ENCODE results near the gene PSMC6.

Gene PSMC6

GRCh38 chr14:52706724-52707706, at the start of gene PSMC6:
Gene PSMC6 (plus strand): TSS chr14:52707200. CDS start chr14:52707220, 20 bp downstream.
- DNase-seq (ENCODE audit: low read depth, low spot score): no peak

GRCh38 chr14:52660325-52660724, 46.7 kb upstream of the PSMC6 start:
- no peak for DNase-seq (ENCODE audit: low read depth, low spot score)

GRCh38 chr14:52660832-52661231, 46.2 kb upstream of the PSMC6 start:
- DNase-seq (ENCODE audit: low read depth, low spot score): no peak

DNA sequence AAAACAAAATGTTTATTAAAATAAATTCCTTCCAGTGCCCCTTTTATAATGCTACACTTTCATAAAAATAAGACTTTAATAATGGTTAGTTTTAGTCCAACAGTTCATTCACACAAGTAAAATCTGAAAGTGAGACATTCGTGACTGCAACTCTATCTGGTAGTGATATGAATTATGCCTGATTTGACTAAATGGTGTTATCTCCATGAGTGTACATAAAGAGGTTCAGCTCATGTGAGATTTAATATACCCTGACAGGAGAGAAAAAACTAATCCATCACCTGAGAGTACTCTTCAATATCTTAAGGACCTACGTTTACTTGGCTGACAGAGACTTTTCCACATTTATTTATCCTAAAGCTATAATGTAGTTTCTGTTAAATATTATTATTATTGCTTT, 45.7 kb upstream of the PSMC6 start:
- no peak for DNase-seq (ENCODE audit: low read depth, low spot score)

- no peak for DNase-seq (ENCODE audit: low read depth, low spot score)
Observed at GRCh38 chr14:52663850-52664249, 43.1 kb upstream of the PSMC6 start.

DNA sequence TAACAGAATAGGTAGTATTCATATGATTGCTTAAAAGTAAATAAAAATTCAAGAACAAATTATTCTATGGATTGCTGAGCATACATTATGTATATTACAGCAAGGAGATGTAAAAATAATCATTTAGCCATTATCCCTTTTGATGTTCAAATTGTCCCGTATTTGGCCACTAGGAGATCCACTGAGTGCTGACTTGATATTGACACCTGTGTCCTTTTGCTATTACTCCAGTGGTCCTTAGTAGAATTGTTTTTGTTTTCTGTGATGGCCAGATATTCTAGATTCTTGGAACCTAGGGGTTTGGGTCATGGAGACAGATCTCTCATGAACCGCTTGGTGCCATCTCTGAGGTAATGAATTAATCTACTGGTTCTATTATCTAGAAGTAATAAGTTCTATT, 28.4 kb upstream of the PSMC6 start:
- DNase-seq (ENCODE audit: low read depth, low spot score): no peak

DNA sequence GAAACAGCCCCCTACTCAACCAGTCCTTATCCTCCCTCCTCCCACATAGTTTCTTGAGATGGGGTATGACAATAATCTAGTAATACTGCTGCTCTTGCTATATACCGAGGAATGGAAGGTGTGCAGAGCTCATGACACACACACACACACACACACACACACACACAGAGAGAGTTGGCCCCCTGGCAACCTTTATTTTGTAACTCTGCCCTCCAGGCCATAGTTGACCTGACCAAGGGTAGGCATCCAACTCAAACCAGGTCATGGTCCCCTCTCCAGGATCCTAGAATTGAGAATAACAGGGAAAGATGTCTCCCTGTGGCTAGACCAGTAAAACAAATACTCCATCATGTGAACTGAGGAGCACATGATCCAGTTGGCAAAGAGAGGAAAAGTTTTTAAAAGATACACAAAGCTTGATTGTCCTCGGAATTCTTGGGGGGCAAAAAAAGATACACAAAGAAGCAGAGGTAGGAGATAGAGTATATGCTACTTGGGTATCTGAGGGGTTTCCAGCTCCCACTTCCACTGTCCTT, 22.9 kb upstream of the PSMC6 start:
- DNase-seq (ENCODE audit: low read depth, low spot score): no peak

DNA sequence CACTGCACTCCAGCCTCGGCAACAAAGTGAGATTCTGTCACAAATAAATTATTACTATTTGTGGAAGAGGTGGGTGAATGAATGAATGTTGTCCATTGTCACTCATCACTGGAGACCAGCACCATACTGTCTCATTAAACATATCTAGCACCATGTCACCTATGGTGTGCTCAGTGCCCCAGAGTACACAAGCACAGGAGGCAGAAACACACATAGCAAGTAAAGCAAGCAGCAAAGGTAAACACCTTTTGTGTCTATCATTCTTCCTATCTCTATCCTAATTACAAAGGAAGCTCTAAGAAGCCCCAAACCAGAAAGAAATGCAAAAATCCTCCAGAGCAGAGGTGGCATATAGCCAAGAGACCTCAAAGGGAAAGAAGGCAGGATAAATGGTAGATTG, 20.8 kb upstream of the PSMC6 start:
- no peak for DNase-seq (ENCODE audit: low read depth, low spot score)

DNA sequence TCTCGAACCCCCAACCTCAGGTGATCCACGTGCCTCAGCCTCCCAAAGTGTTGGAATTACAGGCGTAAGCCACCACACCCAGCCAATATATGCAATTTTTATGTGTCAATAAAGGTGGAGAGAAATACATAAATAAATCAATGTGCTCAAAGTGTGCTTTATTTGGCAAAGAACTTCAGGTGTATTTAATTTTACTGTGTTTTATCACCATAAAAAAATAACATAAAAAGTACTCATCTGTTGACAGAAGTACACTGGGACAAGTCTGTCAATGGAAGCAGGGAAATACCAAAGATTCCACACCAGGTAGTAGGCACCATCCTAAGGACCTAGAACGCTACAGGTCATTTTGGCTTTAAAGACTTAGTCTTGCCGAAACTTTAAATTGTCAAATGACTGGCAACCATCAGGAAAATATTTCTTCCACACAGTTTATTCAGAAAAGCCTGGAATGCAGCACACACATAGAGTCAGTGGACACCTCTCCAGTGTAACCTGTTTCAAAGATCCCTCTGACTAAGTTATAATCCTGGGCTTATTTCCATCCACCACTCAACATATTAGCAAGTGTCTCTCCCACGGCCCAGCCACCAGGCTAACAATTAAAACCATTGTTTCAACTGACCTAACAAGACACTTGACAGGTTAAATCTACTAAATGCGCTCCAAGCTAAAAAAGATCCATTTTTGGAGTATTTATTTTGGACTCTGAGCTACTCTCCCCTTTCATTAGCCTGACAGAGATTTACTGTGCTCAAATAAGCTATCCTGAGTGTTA, 15.8 kb upstream of the PSMC6 start:
- no peak for DNase-seq (ENCODE audit: low read depth, low spot score)

- DNase-seq (ENCODE audit: low read depth, low spot score): no peak
Observed at GRCh38 chr14:52692248-52692962, 14.6 kb upstream of the PSMC6 start.

DNA sequence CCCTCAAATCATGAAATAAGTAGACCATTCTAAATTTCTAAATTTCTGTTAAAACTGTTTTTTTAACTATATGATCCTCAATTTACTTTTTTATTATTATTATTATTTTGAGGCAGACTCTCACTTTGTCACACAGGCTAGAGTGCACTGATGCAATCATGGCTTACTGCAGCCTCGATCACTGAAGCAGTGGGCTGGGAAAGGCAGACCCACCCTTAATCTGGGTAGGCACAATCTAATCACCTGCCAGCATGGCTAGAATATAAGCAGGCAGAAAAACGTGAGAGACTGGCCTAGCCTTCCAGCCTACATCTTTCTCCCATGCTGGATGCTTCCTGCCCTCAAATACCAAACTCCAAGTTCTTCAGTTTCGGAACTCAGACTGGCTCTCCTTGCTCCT, 14.0 kb upstream of the PSMC6 start:
- DNase-seq (ENCODE audit: low read depth, low spot score): no peak

DNA sequence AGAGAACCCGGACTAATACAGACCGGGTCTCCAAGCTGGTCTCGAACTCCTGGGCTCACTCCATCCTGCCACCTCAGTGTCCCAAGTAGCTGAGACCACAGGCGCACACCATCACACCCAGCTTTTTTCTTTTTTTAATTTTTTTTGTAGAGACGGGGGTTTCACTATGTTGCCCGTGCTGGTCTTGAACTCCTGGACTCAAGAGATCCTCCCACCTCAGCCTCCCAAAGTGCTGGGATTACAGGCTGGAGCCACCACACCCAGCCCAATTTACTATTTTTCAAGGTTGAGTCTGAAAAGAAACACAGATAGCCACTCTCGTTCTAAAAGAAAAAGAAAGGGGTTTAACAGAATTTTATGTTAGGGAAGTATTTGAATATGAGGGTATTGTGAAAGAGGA, 13.5 kb upstream of the PSMC6 start:
- DNase-seq (ENCODE audit: low read depth, low spot score): no peak

- DNase-seq (ENCODE audit: low read depth, low spot score): no peak
Observed at GRCh38 chr14:52694761-52695480, 12.1 kb upstream of the PSMC6 start.

DNA sequence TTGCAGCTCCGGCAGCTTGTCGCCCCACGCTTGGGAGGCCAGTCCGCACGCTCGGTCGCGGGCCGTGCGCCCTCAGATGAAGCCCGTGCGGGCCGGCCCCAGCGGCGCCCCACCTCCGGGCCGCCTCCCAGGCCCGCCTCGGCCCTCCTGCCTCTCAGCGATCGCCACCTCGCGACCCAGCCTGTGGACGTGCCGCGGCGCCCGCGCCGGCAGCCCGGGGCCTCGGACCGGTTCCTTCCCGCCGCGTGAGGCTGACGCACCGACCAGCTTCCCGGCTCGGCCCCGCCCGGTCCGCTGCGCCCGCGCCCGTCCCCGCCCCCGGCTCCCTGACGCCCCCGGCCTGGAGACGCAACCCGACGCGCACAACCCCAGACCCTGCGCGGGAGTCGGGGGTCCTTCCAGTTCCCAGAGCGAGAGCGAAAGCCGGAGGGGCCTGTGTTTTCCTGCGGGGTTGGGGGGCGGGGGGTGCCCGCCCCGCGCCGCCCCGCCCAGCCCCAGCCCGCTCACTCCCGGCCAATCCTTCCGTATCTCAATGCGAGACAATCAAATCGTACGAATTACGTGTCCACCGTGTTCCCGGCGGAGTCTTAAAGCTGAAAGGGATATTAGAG, 11.4 kb upstream of the PSMC6 start, which contains the start of gene ERO1A:
Gene ERO1A, minus strand, starts transcription at position 78 of the 611 bp plus-strand sequence. Its CDS starts 77 bp downstream, at position 1.
- DNase-seq (ENCODE audit: low read depth, low spot score): no peak

DNA sequence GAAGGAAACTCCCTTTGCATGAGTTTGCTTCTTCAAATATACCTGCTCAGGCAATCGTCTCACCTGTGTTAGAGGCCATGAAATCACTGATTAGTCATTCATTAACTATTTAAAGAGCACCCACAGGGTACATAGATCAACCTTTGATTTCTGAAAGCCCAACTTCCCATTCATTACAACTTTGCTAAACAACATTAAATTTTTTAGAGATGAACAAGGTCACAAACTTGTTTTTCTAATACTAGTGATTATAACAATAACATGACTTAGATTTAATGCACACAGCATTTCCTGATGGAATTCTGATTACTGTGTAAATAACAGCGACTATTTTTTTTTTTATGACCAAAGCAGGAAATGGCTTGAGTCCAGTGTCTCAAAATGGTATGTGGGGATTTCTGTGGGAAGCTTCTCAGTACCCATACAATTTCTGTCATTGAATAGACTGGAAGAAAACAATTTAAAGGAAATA, 6.3 kb upstream of the PSMC6 start:
- DNase-seq (ENCODE audit: low read depth, low spot score): no peak

DNA sequence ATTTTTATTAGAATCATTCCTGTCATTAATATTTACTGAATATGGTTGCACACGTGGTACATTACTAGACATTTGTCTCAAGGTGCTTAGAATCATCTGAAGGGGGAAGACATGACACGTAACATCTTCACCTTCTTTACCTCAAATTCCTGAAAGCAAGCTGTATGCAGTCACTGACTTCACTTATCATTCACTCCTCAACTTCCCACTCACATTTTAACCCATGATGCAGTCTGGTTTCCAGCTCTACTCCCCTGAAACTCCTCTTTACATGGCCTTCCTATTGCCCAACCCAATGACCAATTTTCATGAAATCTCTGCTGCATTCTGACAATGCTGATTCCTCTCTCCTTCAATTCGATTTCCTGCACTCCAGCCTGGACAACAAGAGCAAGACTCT, 5.8 kb upstream of the PSMC6 start:
- DNase-seq (ENCODE audit: low read depth, low spot score): no peak

- no peak for DNase-seq (ENCODE audit: low read depth, low spot score)
Observed at GRCh38 chr14:52703225-52703624, 3.8 kb upstream of the PSMC6 start.

DNA sequence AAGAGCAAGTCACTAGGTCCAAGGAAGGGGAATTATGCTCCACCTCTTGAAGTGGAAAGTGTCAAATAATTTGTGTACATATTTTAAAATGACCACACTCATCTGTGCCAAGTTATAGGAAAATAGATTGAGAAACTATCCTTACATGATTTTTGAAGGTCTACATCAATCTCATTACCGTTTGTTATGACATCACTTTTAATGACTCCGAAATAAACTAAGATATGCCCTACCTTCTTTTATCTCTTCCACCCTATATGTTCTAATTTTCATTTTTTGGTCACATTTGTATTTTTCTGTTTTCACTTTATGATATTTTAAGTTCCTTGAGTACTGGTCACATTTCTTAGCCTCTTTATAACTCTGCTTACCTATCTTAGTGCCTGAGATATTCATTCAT, 3.3 kb upstream of the PSMC6 start:
- DNase-seq (ENCODE audit: low read depth, low spot score): no peak

GRCh38 chr14:52706286-52706685, 714 bp upstream of the PSMC6 start:
- DNase-seq (ENCODE audit: low read depth, low spot score): no peak

GRCh38 chr14:52711666-52712065, 4.7 kb downstream of the PSMC6 start:
- DNase-seq (ENCODE audit: low read depth, low spot score): no peak
